HepG2 (cell line): ENCODE measurements around the gene ESPN. TPM values are rescaled to one million over a fixed set of nuclear protein-coding genes. Genes with fewer than 3 reads are reported as not detected.

Experiments
- ATAC-seq: fragments of 200-7000 bp; cut with Tn5 transposase; 3 replicates; pipeline ENCODE4 v1.9.1; 2020; ENCODE audit warnings: mild to moderate bottlenecking, moderate library complexity
- BruUV-seq: library from RNA; stranded (reverse); fragments of 400-500 nt; replicated peaks from 2 replicates; lab custom pipeline; 2021; lab: Mats Ljungman, UMichigan
- CTCF ChIA-PET: fragments of 300-600 bp; formaldehyde crosslinking; extraction: SDS; loops from one replicate; lab custom pipeline; 2021; ENCODE audit warnings: low total read pairs, inconsistent platforms, low intra/inter-chr PET ratio; lab: Yijun Ruan, JAX
- POLR2A ChIA-PET: fragments of 350-600 bp; sonication (Branson Sonifier 250); formaldehyde crosslinking; loops from one replicate; lab custom pipeline; 2020; ENCODE audit warnings: antibody characterized with exemption, inconsistent platforms; lab: Yijun Ruan, JAX
- DNase-seq: peaks from one replicate; pipeline ENCODE4 v3.0.0-alpha.2; 2015; ENCODE audit warnings: low spot score
- FAIRE-seq: peaks from 3 replicates; lab custom pipeline; 2011; peaks lifted over from hg19 to GRCh38; lab: Jason Lieb, UNC
- H2AFZ ChIP-seq: one replicate; pipeline ENCODE4 v1.6.1; 2011; ENCODE audit warnings: low read length, inconsistent platforms
- H3K27ac ChIP-seq: fragments of 300-600 bp; 3 replicates; pipeline ENCODE4 v1.8.0; 2011; ENCODE audit warnings: mixed run types, mild to moderate bottlenecking, mixed read lengths, low read length, inconsistent platforms; ENCODE audit not compliant: insufficient read depth; ENCODE audit errors: extremely low read length
- H3K27me3 ChIP-seq, 2 experiments: fragments of 200-600 bp in 1 of 2; 2 replicates in 1 of 2; 3 replicates in 1 of 2; pipeline versions ENCODE4 v1.6.0 to v1.8.0; 2011; ENCODE audit warnings: low read length in 2 of 2, mild to moderate bottlenecking in 2 of 2, moderate library complexity in 2 of 2, inconsistent platforms in 1 of 2; ENCODE audit not compliant: insufficient read depth in 2 of 2, control insufficient read depth in 1 of 2
- H3K36me3 ChIP-seq, 2 experiments: fragments of 200-600 bp in 1 of 2; replicated peaks in 1 of 2; 2 replicates in 1 of 2; 3 replicates in 1 of 2; pipeline versions ENCODE4 v1.5.1 to v1.8.0; 2011; ENCODE audit warnings: low read length in 2 of 2, inconsistent platforms in 1 of 2; ENCODE audit not compliant: insufficient read depth in 2 of 2, control insufficient read depth in 1 of 2
- H3K4me1 ChIP-seq: 2 replicates; pipeline ENCODE4 v1.5.1; 2012; ENCODE audit warnings: low read length, inconsistent platforms; ENCODE audit not compliant: insufficient read depth
- H3K4me2 ChIP-seq: 2 replicates; pipeline ENCODE4 v1.6.0; 2011; ENCODE audit warnings: low read depth, low read length, inconsistent platforms
- H3K4me3 ChIP-seq, 3 experiments: fragments of 200-600 bp in 1 of 3; sonication (generic), shearing (Covaris generic) in 1 of 3; replicated peaks in 1 of 3; 2 replicates each; pipeline ENCODE4 v1.5.1; 2011 to 2016; ENCODE audit warnings: low read length in 3 of 3, inconsistent platforms in 2 of 3, low read depth in 2 of 3, mild to moderate bottlenecking in 2 of 3, control low read depth in 1 of 3, mixed read lengths in 1 of 3; ENCODE audit not compliant: insufficient read depth in 1 of 3
- H3K79me2 ChIP-seq: one replicate; pipeline ENCODE4 v1.6.1; 2011; ENCODE audit warnings: low read length, inconsistent platforms; ENCODE audit not compliant: insufficient read depth
- H3K9ac ChIP-seq: 2 replicates; pipeline ENCODE4 v1.6.0; 2011; ENCODE audit warnings: mild to moderate bottlenecking, low read depth, low read length, inconsistent platforms; ENCODE audit not compliant: insufficient read depth
- H3K9me3 ChIP-seq: 2 replicates; pipeline ENCODE4 v1.5.1; 2012; ENCODE audit warnings: mild to moderate bottlenecking, low read length
- H4K20me1 ChIP-seq: 2 replicates; pipeline ENCODE4 v1.6.0; 2011; ENCODE audit warnings: inconsistent platforms, mild to moderate bottlenecking, low read length, moderate library complexity; ENCODE audit not compliant: insufficient read depth
- ARID2 ChIP-seq: sonication (generic); formaldehyde crosslinking; IDR thresholded peaks from 2 replicates; pipeline ENCODE4 v1.8.1; 2022; ENCODE audit warnings: mild to moderate bottlenecking, missing genetic modification reagents, borderline replicate concordance
- EED ChIP-seq: sonication (generic); formaldehyde crosslinking; IDR thresholded peaks from 2 replicates; pipeline ENCODE4 v1.5.0; 2020; ENCODE audit warnings: mild to moderate bottlenecking, missing genetic modification reagents
- IRX3 ChIP-seq: sonication (generic); formaldehyde crosslinking; IDR thresholded peaks from 2 replicates; pipeline ENCODE4 v1.8.1; 2023; ENCODE audit warnings: mild to moderate bottlenecking, low read depth, missing genetic modification reagents, borderline replicate concordance
- KLF13 ChIP-seq: sonication (generic); formaldehyde crosslinking; IDR thresholded peaks from 2 replicates; pipeline ENCODE4 v1.4.0; 2020; ENCODE audit warnings: mild to moderate bottlenecking, missing genetic modification reagents
- NFIB ChIP-seq: sonication (generic); formaldehyde crosslinking; IDR thresholded peaks from 2 replicates; pipeline ENCODE4 v1.9.0; 2021; ENCODE audit warnings: missing genetic modification reagents, mild to moderate bottlenecking, borderline replicate concordance
- PAF1 ChIP-seq: IDR thresholded peaks from 2 replicates; pipeline ENCODE4 v1.6.1; 2016; ENCODE audit warnings: missing genetic modification reagents, missing compliant biosample characterization
- RARG ChIP-seq: sonication (generic); formaldehyde crosslinking; IDR thresholded peaks from 2 replicates; pipeline ENCODE4 v1.4.0; 2020; ENCODE audit warnings: low read depth, mild to moderate bottlenecking, missing genetic modification reagents
- REXO4 ChIP-seq: sonication (generic); formaldehyde crosslinking; IDR thresholded peaks from 2 replicates; pipeline ENCODE4 v1.8.0; 2022; ENCODE audit warnings: missing genetic modification reagents, mild to moderate bottlenecking, borderline replicate concordance
- SCMH1 ChIP-seq: sonication (generic); formaldehyde crosslinking; IDR thresholded peaks from 2 replicates; pipeline ENCODE4 v1.9.0; 2021; ENCODE audit warnings: missing genetic modification reagents, mild to moderate bottlenecking, borderline replicate concordance
- ZFX ChIP-seq: sonication (generic); formaldehyde crosslinking; IDR thresholded peaks from 2 replicates; pipeline ENCODE4 v1.4.0; 2020; ENCODE audit warnings: mild to moderate bottlenecking, low read depth, missing genetic modification reagents, moderate library complexity
- ZNF101 ChIP-seq: sonication (generic); formaldehyde crosslinking; IDR thresholded peaks from 2 replicates; pipeline ENCODE4 v1.4.0; 2020; ENCODE audit warnings: mild to moderate bottlenecking, low read depth, missing genetic modification reagents, borderline replicate concordance
- ZNF788 ChIP-seq: sonication (generic); formaldehyde crosslinking; IDR thresholded peaks from 2 replicates; pipeline ENCODE4 v1.5.0; 2020; ENCODE audit warnings: mild to moderate bottlenecking, missing genetic modification reagents, borderline replicate concordance
- WGBS: methylation state at CpG from one replicate; pipeline ENCODE4 v1.1.6; 2017; ENCODE audit warnings: low lambda C conversion rate; 5-methylcytosine and 5-hydroxymethylcytosine counted together
- in situ Hi-C: cut with HindIII; loops from 2 replicates; pipeline ENCODE4 v1.10.0; 2017; ENCODE audit warnings: low pct_unique_long_range_greater_than_20kb; ENCODE audit not compliant: extremely low pct_ligation_motif_present
- intact Hi-C: fragments of 100-400 bp; cut with micrococcal nuclease; formaldehyde crosslinking; loops from one replicate; pipeline ENCODE4 v1.10.0; 2022; ENCODE audit not compliant: unreplicated experiment
- polyA plus RNA-seq, 8 experiments: library from polyadenylated mRNA; depleted of rRNA in 3 of 8; stranded (reverse) in 7 of 8; unstranded in 1 of 8; fragments of >200 nt; fragmentation: Illumina TruSeq in 4 of 8; extraction: Trizol in 4 of 8; gene quantifications; 2 replicates each; pipeline versions ENCODE4 v1.2.1 to v1.2.3, GENCODE V29; 2011 to 2016; ENCODE audit warnings: low read depth in 4 of 8, missing spikeins in 1 of 8, mixed read lengths in 1 of 8; ENCODE audit not compliant: insufficient read depth in 1 of 8
- total RNA-seq, 5 experiments: library from RNA; depleted of rRNA; stranded (reverse); fragments of >200 nt; fragmentation: Illumina TruSeq; extraction: Trizol; gene quantifications; 2 replicates each; pipeline ENCODE4 v1.2.3, GENCODE V29; 2016; ENCODE audit warnings: low read depth in 1 of 5
- TF ChIP-seq, protein P1 (sequence below): sonication (generic); formaldehyde crosslinking; IDR thresholded peaks from 2 replicates; pipeline ENCODE4 v1.8.0; 2022; ENCODE audit warnings: mild to moderate bottlenecking, missing genetic modification reagents, borderline replicate concordance
- TF ChIP-seq, protein P2 (sequence below): sonication (generic); formaldehyde crosslinking; conservative IDR thresholded peaks from 2 replicates; pipeline ENCODE4 v1.8.1; 2023; ENCODE audit warnings: missing genetic modification reagents

ESPN gene
- total and polyA plus RNA-seq, 2 of the 13 experiments (the other 11 are each of a cell fraction or from before 2014, with no cell fraction given): 48.6 to 54.2 TPM

DNA sequence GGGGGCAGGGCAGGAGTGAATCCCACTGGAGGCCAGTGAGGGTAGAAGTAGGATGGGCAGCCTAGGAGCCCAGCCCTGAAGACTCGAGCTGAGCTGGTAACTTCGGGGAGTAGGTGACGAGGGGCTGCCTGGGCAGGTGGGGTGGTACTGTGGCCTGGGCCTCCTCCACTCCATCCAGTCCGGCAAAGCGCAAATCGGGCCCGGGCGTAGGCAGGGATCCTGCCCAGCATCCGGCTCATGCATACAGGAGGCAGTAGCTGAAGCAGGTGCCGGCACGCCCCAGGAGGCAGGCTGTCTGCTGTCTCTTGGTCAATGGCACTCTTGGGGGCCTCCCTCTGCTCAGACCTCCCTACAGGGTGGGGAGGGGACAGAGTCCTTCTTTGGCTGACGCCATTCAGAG, 42.6 kb downstream of the ESPN start:
- H4K20me1 ChIP-seq: no peaks in the 10 kb centered on the region
- TF ChIP-seq ZFX (no peak), KLF13 (no peak), SCMH1 (CRISPR knock-in tag) (no peak), REXO4 (CRISPR knock-in tag) (no peak), IRX3 (CRISPR knock-in tag) (no peak), ZNF101 (no peak), NFIB (CRISPR knock-in tag) (no peak), RARG (CRISPR knock-in tag) (no peak), ZNF788 (CRISPR knock-in tag) (no peak), PAF1 (no peak), ARID2 (no peak), EED (CRISPR knock-in tag) (no peak)
- TF ChIP-seq, protein P1, sequence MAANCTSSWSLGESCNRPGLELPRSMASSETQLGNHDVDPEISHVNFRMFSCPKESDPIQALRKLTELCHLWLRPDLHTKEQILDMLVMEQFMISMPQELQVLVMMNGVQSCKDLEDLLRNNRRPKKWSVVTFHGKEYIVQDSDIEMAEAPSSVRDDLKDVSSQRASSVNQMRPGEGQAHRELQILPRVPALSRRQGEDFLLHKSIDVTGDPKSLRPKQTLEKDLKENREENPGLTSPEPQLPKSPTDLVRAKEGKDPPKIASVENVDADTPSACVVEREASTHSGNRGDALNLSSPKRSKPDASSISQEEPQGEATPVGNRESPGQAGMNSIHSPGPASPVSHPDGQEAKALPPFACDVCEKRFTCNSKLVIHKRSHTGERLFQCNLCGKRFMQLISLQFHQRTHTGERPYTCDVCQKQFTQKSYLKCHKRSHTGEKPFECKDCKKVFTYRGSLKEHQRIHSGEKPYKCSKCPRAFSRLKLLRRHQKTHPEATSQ (CRISPR knock-in tag): no peak
- TF ChIP-seq, protein P2, sequence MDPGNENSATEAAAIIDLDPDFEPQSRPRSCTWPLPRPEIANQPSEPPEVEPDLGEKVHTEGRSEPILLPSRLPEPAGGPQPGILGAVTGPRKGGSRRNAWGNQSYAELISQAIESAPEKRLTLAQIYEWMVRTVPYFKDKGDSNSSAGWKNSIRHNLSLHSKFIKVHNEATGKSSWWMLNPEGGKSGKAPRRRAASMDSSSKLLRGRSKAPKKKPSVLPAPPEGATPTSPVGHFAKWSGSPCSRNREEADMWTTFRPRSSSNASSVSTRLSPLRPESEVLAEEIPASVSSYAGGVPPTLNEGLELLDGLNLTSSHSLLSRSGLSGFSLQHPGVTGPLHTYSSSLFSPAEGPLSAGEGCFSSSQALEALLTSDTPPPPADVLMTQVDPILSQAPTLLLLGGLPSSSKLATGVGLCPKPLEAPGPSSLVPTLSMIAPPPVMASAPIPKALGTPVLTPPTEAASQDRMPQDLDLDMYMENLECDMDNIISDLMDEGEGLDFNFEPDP: no peak
- no peaks in the 10 kb centered on the region for H3K79me2 ChIP-seq
- no peaks in the 10 kb centered on the region for H3K27me3 ChIP-seq
- H3K4me3 ChIP-seq: no peak overlapping the region
- no TSS peak for BruUV-seq
- no peak for FAIRE-seq
- H3K27ac ChIP-seq: no peak overlapping the region
- in situ Hi-C loops (no loop called here), intact Hi-C loops (no loop called here)
- no peak overlapping the region for H2AFZ ChIP-seq
- no peak overlapping the region for H3K9ac ChIP-seq
- ATAC-seq: no peak
- DNase-seq: no peak
- no peak overlapping the region for H3K4me2 ChIP-seq
- ChIA-PET POLR2A (no interaction called here), CTCF (no interaction called here)
- no peaks in the 10 kb centered on the region for H3K9me3 ChIP-seq
- H3K36me3 ChIP-seq: no peaks in the 10 kb centered on the region
- peaks cover 20% of the 10 kb centered on the region for H3K4me1 ChIP-seq
- WGBS: 77% methylated on average over 11 of the region's 12 CpGs
